EH (cell line): ENCODE data around the gene NID2.
A peak's percentile ranks its signal among the peaks of the same experiment; 100 is the strongest.

Experiments
- DNase-seq: peaks from one replicate; pipeline ENCODE4 v3.0.0-alpha.2; 2015; ENCODE audit warnings: low read depth

The NID2 gene

GRCh38 chr14:52058341-52058740 lies 10.5 kb downstream of the NID2 start:
- no peak for DNase-seq

- peak; percentile 75 for DNase-seq
These were observed 13.7 kb downstream of the NID2 start for GRCh38 chr14:52055167-52055566.

- DNase-seq = no peak
These were observed 14.2 kb downstream of the NID2 start for GRCh38 chr14:52054678-52055077.

- no peak for DNase-seq
These were observed 15.8 kb downstream of the NID2 start for GRCh38 chr14:52053044-52053443.

- DNase-seq = peak; percentile 98
These were observed 16.4 kb downstream of the NID2 start for GRCh38 chr14:52052288-52052943.

- DNase-seq = peak; percentile 95
These were observed 17.0 kb downstream of the NID2 start for GRCh38 chr14:52051871-52052270.

- DNase-seq = peak; percentile 62
These were observed 17.6 kb downstream of the NID2 start for GRCh38 chr14:52051251-52051650.

GRCh38 chr14:52049721-52050588 lies 18.9 kb downstream of the NID2 start:
- DNase-seq = no peak

GRCh38 chr14:52049271-52049670 lies 19.6 kb downstream of the NID2 start:
- DNase-seq = no peak

- DNase-seq = peak; percentile 67
These were observed 20.1 kb downstream of the NID2 start for GRCh38 chr14:52048641-52049204.

- DNase-seq = no peak
These were observed 20.7 kb downstream of the NID2 start for GRCh38 chr14:52048116-52048515.

GRCh38 chr14:52046376-52046917 lies 22.4 kb downstream of the NID2 start:
- peak; percentile 36 for DNase-seq

- peak; percentile 94 for DNase-seq
These were observed 23.9 kb downstream of the NID2 start for GRCh38 chr14:52044791-52045522.

GRCh38 chr14:52043690-52044089 lies 25.2 kb downstream of the NID2 start:
- peak; percentile 43 for DNase-seq

- DNase-seq = no peak
These were observed 26.2 kb downstream of the NID2 start for GRCh38 chr14:52042371-52043289.

- no peak for DNase-seq
These were observed 28.3 kb downstream of the NID2 start for GRCh38 chr14:52040598-52040997.

GRCh38 chr14:52039124-52039815 lies 29.6 kb downstream of the NID2 start:
- DNase-seq = no peak

- DNase-seq = peak; percentile 84
These were observed 35.7 kb downstream of the NID2 start for GRCh38 chr14:52033101-52033642.

- DNase-seq = peak; percentile 71
These were observed 36.6 kb downstream of the NID2 start for GRCh38 chr14:52032204-52032801.

- DNase-seq = peak; percentile 91
These were observed 37.1 kb downstream of the NID2 start for GRCh38 chr14:52031781-52032180.
